Prostate gland (tissue), 2 donors: ENCODE results near the gene PKP4. TPM values are rescaled to one million over a fixed set of nuclear protein-coding genes. Genes with fewer than 3 reads are reported as not detected.

Experiments
- DNase-seq: peaks from one replicate; pipeline ENCODE4 v3.0.0-alpha.2; 2019; ENCODE audit warnings: low spot score
- H3K27ac ChIP-seq, 2 donors: fragments of 200-600 bp; sonication (generic); 2 replicates each; pipeline ENCODE4 v1.5.1; 2017 to 2019
- H3K27me3 ChIP-seq: fragments of 200-600 bp; sonication (generic); replicated peaks from 2 replicates; pipeline ENCODE4 v1.5.1; 2019; ENCODE audit not compliant: insufficient read depth
- H3K36me3 ChIP-seq, 2 donors: fragments of 200-600 bp; sonication (generic); 1 replicate in 1 of 2; 2 replicates in 1 of 2; pipeline versions ENCODE4 v1.5.1 to v1.8.1; 2017 to 2019
- H3K4me1 ChIP-seq: fragments of 200-600 bp; sonication (generic); replicated peaks from 2 replicates; pipeline ENCODE4 v1.5.1; 2019
- H3K4me3 ChIP-seq, 2 donors: fragments of 200-600 bp; sonication (generic); 2 replicates each; pipeline ENCODE4 v1.5.1; 2017 to 2019
- H3K9me3 ChIP-seq: fragments of 200-600 bp; sonication (generic); 2 replicates; pipeline ENCODE4 v1.5.1; 2017
- CTCF ChIP-seq, 4 experiments: fragments of 200-600 bp in 2 of 4; fragments of 450-650 bp in 2 of 4; sonication (generic) in 2 of 4; IDR thresholded peaks; 1 replicate in 3 of 4; 2 replicates in 1 of 4; pipeline ENCODE4 v1.5.1; 2016 to 2019; ENCODE audit warnings: antibody characterized with exemption in 4 of 4, mild to moderate bottlenecking in 2 of 4, moderate library complexity in 2 of 4
- POLR2A ChIP-seq: fragments of 450-650 bp; IDR thresholded peaks from one replicate; pipeline ENCODE4 v1.6.1; 2016; ENCODE audit warnings: antibody characterized with exemption, mild to moderate bottlenecking
- POLR2AphosphoS5 ChIP-seq: sonication (generic); formaldehyde crosslinking; IDR thresholded peaks from one replicate; pipeline ENCODE4 v1.6.1; 2017; ENCODE audit warnings: antibody characterized with exemption
- WGBS: methylation state at CpG from one replicate; pipeline ENCODE4 v1.1.5; 2018; 5-methylcytosine and 5-hydroxymethylcytosine counted together
- intact Hi-C: fragments of 100-400 bp; cut with DNase I; formaldehyde crosslinking; loops from one replicate; pipeline ENCODE4 v1.14.2; 2022
- total RNA-seq, 2 donors: library from RNA; depleted of rRNA; stranded (reverse); fragments of >200 nt; gene quantifications; one replicate each; pipeline ENCODE4 v1.1.0, GENCODE V29; 2016

Gene PKP4
- total RNA-seq, 2 donors from 2014 or later, result 49.0 to 57.9 TPM

GRCh38 chr2:158443606-158444005 is 13.1 kb upstream of the PKP4 start:
- H3K36me3 ChIP-seq, result no peaks in the 10 kb centered on the region
- TF ChIP-seq CTCF (IDR thresholded peaks at IDR 0.05) (no peak), POLR2AphosphoS5 (no peak)
- intact Hi-C loops, result no loop called here
- H3K4me1 ChIP-seq, result no peaks in the 10 kb centered on the region
- H3K9me3 ChIP-seq, result no peaks in the 10 kb centered on the region
- H3K27ac ChIP-seq, result no peak overlapping the region
- no peak for DNase-seq
- no peaks in the 10 kb centered on the region for H3K27me3 ChIP-seq
- no peak overlapping the region for H3K4me3 ChIP-seq
- WGBS, result 100% methylated on average over 1 of the region's 1 CpG

- Histone ChIP-seq H3K36me3 (no peaks in the 10 kb centered on the region), H3K27ac (peak overlapping the region; percentile 93 to 94), H3K4me1 (no peaks in the 10 kb centered on the region), H3K27me3 (no peaks in the 10 kb centered on the region), H3K4me3 (peak overlapping the region; percentile 76 to 94), H3K9me3 (no peaks in the 10 kb centered on the region)
- TF ChIP-seq POLR2A (no peak), POLR2AphosphoS5 (no peak), CTCF (IDR thresholded peaks at IDR 0.05) (no peak)
- peak; percentile 28 for DNase-seq
- intact Hi-C loops, result loop anchor here (5.0 kb wide), 1 partner anchor 295 kb away; no protein-coding TSS in a partner anchor
- WGBS, result under 1% methylated on average over 74 of the region's 84 CpGs
Measured at GRCh38 chr2:158457092-158457825, 507 bp downstream of the PKP4 start.

- no peaks in the 10 kb centered on the region for H3K4me1 ChIP-seq
- peak overlapping the region; percentile 93 to 94 for H3K27ac ChIP-seq
- intact Hi-C loops, result loop anchor here (5.0 kb wide), 1 partner anchor 294 kb away; no protein-coding TSS in a partner anchor
- under 1% methylated on average over 57 of the region's 61 CpGs for WGBS
- H3K4me3 ChIP-seq, result peak overlapping the region; percentile 76 to 94
- TF ChIP-seq CTCF (IDR thresholded peaks at IDR 0.05), result peak in 3 of 4 experiments; percentile 21 to 56 (median 46)
- peak; percentile 33 for TF ChIP-seq POLR2AphosphoS5
- TF ChIP-seq POLR2A, result peak; percentile 68
- peak; percentile 76 for DNase-seq
- H3K9me3 ChIP-seq, result no peaks in the 10 kb centered on the region
- H3K27me3 ChIP-seq, result no peaks in the 10 kb centered on the region
- no peaks in the 10 kb centered on the region for H3K36me3 ChIP-seq
Measured at GRCh38 chr2:158457826-158458616, 1.3 kb downstream of the PKP4 start.

DNA sequence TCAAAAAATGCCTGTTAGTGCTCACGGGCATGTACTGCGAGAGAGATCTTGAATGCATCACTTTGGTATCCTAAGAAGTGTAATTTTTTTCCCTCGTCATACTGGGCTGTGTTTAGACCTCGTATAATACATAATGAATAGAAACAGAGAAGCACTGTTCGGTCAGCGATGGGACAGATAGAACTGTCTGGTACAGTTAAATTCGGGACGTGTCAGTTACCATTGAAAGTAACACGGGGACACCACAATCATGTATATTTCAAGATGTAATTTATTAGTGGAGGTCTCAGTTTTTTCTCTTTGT is 1.8 kb downstream of the PKP4 start:
- 9% methylated on average over 9 of the region's 9 CpGs for WGBS
- H3K27me3 ChIP-seq, result no peaks in the 10 kb centered on the region
- TF ChIP-seq POLR2A, result no peak
- TF ChIP-seq POLR2AphosphoS5, result no peak
- TF ChIP-seq CTCF (IDR thresholded peaks at IDR 0.05), result no peak
- H3K4me1 ChIP-seq, result no peaks in the 10 kb centered on the region
- H3K36me3 ChIP-seq, result no peaks in the 10 kb centered on the region
- intact Hi-C loops, result loop anchor here (5.0 kb wide), 1 partner anchor 294 kb away; no protein-coding TSS in a partner anchor
- no peaks in the 10 kb centered on the region for H3K9me3 ChIP-seq
- H3K4me3 ChIP-seq, result peak overlapping the region; percentile 76 to 94
- H3K27ac ChIP-seq, result peak overlapping the region; percentile 93 to 94
- no peak for DNase-seq
